HG03565 (cell line): Measurements from ENCODE around the gene TEX9.
"Not testable (repeated sequence)": the region's sequence is repeated elsewhere in the genome, so short reads cannot be mapped to it uniquely, and the experiment has no call there.

ENCODE experiments used
- ATAC-seq: cut with Tn5 transposase; IDR thresholded peaks from one replicate; pipeline ENCODE4 v1.9.1; 2021; ENCODE audit warnings: mild to moderate bottlenecking, moderate library complexity; ENCODE audit not compliant: unreplicated experiment

TEX9 gene

DNA sequence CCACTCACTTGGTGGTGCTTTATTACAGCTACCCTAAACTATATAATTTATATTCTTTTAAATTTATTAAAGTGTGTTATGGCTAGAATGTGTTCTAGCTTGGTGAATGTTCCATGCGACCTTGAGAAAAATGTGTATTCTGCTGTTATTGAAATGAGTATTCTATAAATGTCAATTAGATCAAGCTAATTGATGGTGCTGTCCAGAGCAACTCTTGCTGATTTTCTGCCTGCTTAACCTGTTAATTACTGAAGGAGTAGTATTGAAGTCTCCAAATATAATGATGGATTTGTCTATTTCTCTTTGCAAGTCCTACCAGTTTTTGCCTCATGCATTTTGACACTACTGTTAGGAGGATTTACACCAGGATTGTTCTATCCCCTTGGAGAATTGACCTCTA, 3.2 kb upstream of the TEX9 start:
- ATAC-seq, result no peak

DNA sequence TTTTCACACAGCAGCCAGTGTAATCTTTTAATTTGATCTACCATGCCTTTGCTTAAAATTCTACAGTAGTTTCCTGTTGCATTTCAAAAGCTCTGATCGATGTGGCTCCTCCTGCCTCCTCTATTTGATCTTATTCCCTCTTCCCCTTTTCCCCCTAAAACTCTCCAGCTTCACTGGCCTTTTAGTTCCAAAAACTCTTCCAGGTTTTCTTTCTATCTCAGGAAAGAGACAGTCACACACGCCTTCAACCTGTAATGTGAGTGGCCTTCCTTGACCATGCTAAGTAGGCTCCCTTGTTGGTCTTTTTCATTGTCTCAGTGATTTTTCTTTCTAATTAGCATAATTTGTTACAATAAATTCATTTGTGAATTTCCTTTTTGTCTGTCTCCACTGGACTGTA, 985 bp downstream of the TEX9 start:
- ATAC-seq, result no peak

DNA sequence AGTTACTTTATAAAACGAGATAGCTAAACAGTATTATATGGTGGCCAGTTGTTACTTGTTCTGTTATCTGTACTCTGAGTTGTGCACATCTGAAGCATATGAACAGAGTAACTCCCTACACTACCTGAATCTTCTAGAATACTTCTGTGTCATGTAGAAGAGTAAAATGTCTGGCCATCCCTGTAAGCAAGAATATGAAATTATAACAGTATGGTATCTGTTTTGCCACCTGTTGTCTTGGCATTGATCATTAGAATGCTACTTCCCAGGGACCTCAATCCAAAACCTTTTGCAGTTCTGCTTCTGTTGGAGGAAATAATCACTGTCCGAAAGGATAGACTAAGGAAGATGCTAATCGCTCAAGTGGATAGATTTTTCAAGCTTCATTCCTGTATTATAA, 1.9 kb downstream of the TEX9 start:
- ATAC-seq, result no peak

DNA sequence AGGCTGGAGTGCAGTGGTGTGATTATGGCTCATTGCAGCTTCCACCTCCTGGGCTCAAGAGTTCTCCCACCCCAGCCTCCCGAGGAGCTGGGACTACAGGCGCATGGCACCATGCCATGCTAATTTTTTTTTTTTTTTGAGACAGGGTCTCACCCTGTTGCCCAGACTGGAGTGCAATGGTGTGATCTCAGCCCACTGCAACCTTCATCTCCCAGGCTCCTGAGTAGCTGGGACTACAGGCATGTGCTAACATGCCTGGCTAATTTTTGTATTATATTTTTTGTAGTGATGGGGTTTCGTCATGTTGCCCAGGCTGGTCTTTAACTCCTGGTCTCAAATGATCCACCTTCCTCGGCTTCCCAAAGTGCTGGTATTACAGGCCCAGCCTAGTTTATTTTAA, 4.0 kb downstream of the TEX9 start:
- ATAC-seq, result no peak

DNA sequence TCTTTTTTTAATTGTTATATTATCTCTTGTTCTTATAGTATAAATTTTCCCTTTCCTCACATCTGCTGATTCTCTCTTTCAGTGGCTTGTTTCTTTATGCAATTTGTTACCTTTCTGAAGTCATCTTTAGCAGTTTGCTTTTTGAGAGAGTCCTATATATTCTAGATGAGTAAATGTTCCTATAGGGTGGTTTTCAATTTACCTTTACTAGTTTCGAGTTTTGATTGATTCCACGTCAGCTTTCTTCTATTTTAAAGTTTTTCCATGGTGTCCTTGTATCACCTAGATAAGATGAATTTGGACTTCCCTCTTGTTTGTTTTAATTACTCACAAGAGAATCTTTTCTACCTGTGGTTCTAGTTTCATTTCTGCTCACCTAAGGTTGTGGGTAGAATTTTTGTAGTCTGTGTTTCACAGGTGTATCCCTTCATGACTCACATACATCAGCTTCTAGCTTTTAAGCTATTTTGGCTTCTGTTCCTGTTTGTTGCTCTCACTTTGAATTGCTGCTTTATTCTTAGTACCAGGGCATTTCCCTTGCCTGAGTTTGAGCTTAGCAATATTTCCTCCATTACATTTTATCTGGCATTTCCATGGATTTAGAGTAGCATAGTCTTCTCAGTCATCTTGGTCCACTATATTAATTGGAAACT, 6.4 kb downstream of the TEX9 start:
- peak; percentile 89 for ATAC-seq

DNA sequence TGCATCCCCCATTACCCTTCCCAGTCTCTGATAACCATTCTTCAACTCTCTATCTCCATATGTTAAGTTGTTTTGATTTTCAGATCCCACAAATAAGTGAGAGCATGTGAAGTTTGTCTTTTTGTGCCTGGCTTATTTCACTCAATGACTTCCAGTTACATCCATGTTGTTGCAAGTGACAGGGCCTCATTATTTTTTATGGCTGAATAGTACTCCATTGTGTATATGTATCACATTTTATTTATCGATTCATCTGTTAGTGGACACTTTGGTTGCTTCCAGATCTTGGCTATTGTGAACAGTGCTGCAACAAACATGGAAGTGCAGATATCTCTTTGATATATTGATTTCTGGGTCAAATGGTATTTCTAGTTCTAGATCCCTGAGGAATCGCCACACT, 9.5 kb downstream of the TEX9 start:
- not testable (repeated sequence) for ATAC-seq

DNA sequence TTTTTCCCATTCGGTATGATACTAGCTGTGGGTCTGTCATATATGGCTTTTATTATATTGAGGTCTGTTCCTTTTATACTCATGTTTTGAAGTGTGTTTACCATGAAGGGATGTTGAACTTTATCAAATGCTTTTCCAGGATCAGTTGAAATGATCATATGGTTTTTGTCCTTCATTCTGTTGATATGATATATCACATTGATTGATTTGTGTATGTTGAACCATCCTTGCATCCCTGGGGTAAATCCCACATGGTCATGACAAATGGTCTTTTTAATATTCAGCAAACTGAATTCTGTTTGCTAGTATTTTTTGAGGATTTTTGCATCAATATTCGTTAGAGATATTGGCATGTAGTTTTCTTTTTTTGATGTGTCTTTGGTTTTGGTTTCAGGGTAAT, 12.6 kb downstream of the TEX9 start:
- ATAC-seq, result not testable (repeated sequence)

DNA sequence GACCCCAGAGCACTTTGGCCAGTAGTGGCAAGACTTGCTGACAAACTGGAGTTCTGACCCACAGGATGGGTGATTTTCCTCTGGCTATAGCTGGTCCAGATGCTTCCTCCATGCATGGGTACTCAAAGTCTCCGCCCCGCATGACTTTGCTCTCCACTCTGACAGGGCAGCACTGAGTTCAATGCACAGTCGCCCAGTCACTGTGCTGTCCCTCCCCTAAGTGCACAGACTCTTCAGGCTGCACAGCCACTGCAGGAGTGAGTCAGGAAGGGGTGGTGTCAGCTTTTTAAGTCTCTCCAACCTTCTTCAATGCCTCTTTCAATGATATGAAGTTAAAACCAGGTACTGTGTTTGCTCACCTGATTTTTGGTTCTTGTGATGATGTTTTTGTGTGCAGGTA, 17.8 kb downstream of the TEX9 start:
- no peak for ATAC-seq

DNA sequence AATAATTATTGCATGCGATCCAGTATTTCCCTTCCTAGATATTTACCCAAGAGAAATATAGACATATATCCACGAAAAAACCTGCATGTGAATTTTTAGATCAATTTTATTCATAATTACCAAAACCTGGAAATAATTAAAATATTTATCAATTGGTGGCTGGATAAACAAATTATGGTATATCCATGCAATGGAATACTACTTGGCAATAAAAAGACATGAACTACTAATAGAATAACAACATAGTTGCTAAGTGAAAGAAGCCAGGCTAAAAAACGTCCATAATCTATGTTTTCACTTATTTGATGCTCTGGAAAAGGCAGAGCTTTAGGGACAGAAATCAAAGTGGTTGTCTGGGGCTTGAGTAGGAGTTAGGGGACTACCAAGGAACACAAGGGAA, 20.7 kb downstream of the TEX9 start:
- no peak for ATAC-seq

DNA sequence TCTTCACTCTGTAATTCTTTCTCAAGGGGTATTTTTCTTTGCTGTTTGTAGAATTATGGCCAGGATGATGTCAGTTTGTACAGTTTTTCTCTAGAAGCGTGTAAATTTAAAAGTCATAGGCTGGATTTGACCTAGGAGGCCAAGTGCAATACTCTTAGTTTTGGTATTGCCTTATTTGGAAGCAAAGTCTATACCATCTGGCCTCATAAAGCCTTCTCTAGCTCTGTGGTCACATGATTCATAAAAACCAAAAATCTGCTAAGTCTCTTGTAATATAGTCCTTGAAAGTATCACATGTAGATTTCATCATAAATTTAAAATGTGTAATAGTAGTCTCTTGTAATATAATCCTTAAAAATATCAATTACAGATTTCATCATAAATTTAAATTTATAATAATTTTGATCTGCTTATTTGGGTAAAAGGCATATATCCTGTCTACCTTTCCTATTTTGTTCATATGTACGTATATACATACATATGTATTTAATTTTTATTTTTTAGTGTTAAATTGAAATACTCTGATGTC, 25.6 kb downstream of the TEX9 start:
- no peak for ATAC-seq

DNA sequence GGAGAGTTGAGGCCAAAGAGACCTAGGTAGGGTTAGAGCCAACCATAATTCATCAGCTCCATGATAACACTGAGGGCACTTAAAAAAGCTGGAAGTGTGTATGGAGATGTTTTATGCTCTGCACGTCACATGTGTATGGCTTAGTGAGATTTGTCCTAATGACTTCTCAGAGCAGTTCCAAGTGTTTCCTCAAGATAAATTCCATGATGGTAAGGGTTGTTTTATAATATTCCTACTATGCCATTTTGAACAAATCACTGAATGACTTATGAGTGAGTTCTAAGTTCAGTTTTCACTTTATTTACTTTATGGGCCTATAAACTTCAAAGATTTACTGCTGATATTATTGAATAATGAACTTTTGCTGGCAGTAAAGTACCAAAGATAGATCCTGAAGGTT, 28.1 kb downstream of the TEX9 start:
- no peak for ATAC-seq

DNA sequence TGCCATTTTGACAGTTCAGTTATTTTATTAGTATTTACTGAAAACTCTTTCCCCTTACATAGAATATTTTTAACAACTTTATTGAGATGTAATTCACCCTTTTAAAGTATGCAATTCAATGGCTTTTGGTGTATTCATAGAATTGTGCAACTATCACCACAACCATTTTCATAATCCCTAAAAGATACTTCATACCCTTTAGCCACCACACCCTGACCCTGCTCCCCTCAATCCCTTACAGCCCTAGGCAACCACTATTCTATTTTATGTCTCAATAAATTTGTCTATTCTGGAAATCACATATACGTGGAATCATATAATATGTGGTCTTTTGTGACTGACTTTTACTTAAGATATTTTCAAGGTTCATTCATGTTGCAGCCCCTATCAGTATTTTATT, 29.7 kb downstream of the TEX9 start:
- no peak for ATAC-seq

DNA sequence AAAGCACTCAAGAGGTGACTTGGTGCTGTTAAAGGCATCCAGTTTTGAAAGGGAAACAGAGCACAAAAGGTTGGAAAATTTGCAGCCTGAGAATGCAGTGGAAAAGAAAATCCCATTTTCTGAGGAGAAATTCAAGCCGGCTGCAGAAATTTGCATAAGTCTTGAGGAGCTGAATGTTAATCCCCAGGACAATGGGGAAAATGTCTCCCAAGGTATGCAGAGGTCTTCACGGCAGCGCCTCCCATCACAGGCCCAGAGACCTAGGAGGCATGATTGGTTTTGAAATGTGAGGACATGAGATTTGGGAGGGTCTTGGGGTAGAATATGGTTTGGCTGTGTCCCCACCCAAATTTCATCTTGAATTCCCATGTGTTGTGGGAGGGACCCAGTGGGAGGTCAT, 32.1 kb downstream of the TEX9 start:
- not testable (repeated sequence) for ATAC-seq

DNA sequence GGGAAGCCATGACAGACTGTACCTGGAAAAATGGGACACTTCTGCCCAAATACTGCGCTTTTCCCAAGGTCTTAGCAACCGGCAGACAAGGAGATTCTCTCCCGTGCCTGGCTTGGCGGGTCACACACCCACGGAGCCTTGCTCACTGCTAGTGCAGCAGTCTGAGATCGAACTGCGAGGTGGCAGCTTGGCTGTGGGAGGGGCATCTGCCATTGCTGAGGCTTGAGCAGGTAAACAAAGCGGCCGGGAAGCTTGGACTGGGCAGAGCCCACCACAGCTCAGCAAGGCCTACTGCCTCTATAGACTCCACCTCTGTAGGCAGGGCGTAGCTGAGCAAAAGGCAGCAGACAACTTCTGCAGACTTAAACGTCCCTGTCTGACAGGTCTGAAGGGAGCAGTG, 34.0 kb downstream of the TEX9 start:
- not testable (repeated sequence) for ATAC-seq

DNA sequence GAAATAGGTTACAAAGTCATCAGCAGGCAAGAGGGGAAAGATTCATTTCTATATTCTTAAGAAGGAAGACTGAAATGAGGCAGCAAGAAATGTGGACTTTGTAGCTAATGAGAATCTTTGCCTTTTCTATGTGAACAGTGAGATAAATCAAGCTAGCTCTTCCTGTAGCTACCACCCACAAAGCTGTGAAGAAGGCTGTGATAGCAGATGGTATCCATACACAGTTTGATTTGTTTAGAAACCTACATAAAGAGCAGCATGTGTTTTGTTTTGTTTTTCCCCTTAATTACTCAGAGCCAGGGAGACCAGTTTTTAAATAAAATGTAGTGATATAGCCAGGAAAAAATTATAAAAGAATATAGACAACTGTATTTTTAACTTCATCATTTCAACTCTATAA, 45.5 kb downstream of the TEX9 start:
- no peak for ATAC-seq

DNA sequence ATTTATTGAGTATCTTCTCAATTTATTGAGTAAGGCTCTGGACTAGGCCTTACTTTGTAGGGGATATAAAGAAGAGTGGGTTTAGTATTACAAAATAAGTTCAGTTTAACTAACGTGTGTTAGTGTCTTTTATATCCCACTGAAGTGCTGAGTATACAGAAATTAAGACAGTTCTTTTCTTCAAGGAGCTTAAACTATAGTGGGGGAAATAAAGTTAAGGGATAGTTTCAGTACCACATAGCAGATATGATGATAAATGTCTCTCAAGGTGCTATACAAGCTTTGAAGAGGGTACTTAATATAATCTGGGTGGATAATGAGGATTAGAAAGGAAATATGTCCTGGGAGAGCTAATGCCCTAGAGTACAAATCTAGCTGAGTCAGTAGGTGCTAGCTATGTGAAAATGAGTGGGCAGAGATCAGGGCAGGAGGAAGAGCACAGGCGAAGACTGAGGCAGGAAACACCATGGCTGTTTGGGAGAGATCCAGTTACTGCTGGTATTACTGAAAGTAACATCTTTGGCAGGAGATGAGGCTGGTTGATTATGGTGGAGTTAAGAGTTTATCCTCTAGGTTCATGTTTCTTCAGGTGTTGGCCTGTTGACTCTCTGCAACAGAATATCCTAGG, 46.0 kb downstream of the TEX9 start:
- no peak for ATAC-seq

DNA sequence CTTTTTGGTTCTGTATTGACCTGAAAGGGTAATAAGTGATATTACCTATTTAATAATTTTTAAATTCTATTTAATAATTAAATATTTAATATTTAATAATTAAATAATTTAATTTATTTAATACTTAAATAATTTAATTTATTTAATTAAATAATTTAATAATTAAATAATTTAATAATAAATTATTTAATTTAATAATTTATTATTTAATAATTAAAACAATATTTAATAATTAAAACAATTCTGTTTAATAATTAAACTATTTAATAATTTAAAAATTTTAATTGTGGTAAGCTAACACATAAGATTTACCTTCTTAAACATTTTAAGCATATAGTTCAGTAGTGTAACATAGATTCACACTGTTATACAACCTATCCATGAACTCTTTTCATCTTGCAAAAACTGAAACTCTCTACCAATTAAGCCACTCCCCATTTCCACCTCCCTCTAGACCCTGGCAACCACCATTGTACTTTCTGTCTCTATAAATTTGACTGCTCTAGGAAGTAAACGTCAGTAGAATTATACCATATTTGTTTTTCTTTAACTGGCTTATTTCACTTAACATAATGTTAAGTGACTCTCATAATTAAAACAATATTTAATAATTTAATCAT, 48.0 kb downstream of the TEX9 start:
- not testable (repeated sequence) for ATAC-seq

DNA sequence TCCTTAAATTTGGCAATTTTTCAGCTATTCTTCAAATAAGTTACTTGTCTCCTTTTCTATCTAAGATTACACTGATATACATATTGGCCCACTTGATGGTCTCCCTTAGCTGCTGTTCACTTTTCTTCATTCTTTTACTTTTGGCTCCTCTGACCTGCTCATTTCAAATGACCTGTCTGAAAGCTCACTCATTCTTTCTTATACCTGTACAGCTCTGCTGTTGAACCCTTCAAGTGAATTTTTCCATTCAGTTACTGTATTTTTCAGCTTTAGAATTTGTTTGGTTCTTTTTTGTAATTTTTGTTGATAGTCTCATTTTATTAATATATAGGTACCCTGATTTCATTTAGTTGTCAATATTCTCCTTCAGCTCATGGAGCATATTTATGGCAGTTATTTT, 60.0 kb downstream of the TEX9 start:
- no peak for ATAC-seq

DNA sequence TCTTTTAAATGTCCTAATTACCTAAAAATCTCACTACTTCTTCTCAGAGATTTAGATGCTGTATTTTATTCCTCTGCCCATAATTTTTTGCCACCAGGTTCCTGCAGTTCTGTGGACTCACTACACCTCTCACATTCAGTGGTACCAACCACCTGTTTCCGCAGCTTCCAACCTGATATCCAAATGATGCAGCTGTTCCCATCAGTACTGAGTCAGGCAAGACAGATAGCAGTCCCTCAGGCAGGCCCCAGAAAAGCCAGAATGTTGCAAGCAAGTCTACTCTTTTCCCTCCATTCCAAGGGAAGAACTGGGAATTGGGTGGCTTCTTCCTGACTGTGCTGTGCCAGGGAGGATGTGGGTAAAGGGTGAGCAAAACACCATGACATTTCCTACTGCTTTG, 60.8 kb downstream of the TEX9 start:
- no peak for ATAC-seq

DNA sequence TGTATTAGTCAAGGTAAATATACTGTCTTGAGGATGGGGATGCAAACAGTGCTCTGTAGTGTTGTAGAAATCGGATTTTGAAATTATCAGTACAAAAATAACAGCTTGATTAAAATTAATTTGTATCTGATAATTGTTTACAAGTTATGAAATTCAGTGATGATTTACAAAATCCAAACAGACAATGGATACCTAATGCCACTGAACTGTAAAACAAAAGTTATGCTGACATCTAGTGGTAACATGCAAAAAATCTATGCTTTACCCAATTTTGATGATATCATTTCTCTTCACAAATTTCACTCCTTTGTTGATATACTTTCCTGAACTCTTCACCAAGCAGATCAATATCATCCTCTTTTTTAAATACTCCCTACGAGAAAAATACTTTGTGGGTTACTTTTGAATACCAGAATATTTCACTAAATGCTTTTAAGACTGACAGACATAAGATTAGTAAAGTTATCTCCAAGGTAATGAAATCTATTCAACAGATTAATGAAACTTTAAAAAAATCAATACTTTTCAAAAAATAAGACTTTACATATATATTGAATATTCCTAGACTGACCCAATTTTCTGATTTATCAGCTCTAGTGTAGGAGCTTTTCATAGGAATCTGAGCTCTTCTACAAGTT, 63.7 kb downstream of the TEX9 start:
- ATAC-seq, result no peak

DNA sequence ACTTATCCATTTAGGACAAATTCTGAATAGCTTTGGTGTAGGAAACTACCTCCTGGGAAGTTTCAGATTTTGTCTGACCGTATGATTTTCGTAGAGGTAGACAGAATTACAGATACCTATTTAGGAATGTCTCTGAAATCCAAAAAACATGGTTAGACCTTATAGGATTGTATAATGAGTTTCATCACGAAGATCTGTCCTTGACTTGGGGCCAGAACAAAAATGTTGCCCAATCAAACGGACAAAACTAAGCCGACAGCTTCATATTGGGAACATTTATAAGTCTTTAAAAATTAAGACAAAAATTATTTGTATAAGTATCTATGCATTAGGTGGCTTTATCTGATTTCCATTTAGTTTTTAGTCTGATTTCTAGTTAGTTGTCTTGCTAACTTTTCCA, 67.1 kb downstream of the TEX9 start:
- no peak for ATAC-seq

DNA sequence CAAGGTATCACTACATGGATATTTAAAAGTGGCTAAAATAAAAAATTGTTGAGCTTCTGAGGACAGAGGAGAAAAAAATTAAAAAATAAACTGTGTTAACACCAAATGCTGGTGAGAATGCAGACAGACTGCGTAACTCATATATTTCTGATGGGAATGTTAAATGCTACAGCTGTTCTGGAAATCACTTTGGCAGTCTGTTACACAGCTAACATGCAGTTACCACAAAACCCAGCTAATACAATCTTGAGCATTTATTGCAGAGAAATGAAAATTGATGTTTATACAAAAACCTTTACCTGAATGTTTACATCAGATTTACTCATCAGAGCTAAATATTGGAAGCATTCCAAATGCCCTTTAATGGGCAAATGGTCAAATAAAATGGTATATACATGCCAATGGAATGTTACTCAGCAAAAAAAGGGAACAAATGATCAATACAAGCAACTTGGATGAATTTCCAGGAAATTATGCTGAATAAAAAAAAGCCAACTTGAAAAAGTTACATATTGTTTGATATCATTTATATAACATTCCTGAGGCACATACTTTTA, 75.1 kb downstream of the TEX9 start:
- ATAC-seq, result no peak
